Forelimb muscle (tissue), 1 donor: Measurements from ENCODE around the gene CH25H. TPM values are rescaled to one million over a fixed set of nuclear protein-coding genes. Genes with fewer than 3 reads are reported as not detected.
"Not testable (repeated sequence)": the region's sequence is repeated elsewhere in the genome, so short reads cannot be mapped to it uniquely, and the experiment has no call there.

Source experiments
- DNase-seq: peaks from one replicate; pipeline ENCODE4 v3.0.0-alpha.2; 2013; ENCODE audit warnings: low read depth
- polyA plus RNA-seq: library from polyadenylated mRNA; unstranded; fragments of 120-200 nt; gene quantifications from one replicate; pipeline ENCODE4 v1.2.1, GENCODE V29; 2013; ENCODE audit not compliant: insufficient read length

The CH25H gene
- polyA plus RNA-seq, 1 donor: 0.35 TPM

DNA sequence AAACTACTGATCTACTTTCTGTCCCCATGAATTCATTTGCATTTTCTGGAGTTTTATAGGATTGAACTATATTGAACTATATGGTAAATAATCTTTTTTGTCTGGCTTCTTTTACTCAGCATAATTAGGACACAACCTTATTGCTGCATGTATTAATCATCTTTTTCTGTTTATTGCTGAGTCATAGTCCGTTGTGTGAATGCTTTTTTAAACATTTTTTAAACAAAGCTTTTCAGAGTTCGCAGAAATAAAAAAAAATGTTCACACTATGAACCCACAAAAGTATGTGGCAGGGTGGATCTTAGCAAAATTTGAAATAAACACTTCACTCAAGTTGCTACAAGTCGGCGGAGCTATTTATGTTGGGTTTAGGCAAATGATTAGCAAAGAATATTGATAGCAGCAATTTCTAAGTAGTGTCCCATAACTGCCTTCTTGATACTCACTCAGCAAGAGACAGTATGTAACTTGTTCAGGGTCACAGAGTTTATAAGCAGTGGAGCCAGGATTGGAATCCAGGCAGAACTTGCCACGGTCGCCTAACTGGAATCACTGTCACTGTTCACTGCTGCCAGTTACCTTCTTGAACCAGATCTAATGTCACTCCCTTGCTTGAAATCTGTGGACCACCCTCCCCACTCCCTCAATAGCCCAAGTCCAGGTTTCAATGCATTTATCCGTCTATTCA lies 5.6 kb downstream of the CH25H start:
- no peak for DNase-seq

DNA sequence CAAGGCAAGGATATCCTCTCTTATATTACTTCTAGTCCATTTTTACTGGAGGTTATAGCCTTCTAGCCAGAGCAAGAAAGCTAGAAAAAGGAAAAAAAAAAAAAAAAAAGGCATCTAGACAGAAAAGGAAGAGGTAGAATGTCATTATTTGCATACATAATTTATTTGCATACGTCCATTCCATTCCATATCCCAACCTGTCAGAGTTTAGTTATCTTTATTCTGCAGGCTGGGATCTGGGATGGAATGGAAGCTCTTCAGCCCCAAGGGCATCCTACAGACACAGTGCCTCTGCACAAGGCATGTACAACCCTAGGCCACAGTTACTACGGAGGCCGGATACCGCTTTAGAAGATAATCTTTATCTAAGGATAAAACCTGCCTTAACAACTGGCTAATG lies 9.6 kb downstream of the CH25H start:
- no peak for DNase-seq

DNA sequence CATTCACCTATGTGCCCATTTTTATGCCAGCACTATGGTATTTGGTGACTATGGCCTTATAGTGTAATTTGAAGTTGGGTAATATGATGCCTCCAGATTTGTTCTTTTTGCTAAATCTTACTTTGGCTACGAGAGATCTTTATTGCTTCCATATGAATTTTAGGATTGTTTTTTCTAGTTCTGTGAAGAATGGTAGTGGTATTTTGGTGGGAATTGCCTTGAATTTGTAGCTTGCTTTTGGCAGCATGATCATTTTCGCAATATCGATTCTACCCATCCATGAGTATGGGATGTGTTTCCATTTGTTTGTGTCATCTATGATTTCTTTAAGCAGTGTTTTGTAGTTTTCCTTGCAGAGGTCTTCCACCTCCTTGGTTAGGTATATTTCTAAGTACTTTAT lies 15.8 kb downstream of the CH25H start:
- DNase-seq: not testable (repeated sequence)

DNA sequence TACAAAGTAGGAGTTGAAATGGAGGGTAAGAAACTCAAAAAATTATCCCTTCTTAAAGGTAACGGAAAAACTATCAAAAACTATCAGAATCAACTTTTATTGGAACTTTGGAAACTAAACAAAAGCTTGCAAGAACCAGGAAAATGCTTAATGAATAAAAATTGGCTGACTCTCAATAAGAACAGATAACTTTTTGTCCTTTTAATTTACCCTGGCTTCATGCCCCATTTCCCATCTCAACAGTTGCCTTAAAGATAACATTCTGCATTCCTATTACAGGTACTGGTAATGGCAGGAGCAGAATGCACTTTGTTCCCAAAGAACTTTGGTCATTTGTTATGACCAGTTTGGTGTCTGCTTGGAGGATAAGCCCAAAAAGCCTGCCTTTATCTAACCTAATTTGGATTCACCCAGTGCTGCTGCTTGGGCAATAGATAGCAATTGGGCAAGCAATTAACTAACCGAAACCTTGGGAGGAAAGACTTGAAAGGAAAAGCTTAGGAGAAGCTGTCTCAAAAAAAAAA lies 17.8 kb downstream of the CH25H start:
- no peak for DNase-seq

DNA sequence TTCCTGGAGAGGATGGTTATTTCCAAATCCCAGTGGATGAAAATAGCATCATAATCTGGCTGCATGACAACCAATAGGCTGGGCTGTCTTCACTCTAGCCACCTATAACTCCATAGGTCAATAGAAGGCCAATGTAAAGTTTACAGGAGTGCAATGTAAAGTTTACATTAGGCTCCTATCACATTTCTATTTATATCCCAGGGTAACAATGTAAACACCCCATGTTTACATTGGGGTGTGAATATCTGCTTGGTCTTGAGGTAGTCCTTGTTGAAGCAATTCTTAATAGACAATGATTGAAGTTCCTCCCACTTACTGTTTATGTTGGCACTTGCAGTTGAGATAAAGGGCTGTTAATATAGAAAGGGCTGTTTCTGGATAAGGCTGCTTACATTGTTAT lies 21.5 kb downstream of the CH25H start:
- no peak for DNase-seq

DNA sequence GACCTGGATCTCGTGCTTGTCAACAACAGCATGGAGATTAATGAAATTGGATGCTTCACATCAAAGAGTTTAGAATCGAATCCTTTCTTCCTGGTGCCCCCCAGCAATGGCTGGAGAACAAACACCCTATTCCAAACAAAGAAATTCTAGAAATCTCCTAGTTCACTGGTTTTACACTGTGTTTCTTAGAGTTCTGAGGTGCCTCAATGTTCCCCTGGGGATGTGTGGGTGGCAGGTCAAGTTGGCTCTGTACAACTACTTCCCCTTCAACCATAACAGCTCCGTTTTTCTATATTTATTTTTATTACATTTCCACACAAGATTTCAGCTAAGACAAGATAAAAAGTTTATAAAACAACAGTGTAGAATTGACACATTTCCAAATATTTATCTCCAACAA lies 22.5 kb downstream of the CH25H start:
- DNase-seq: no peak

DNA sequence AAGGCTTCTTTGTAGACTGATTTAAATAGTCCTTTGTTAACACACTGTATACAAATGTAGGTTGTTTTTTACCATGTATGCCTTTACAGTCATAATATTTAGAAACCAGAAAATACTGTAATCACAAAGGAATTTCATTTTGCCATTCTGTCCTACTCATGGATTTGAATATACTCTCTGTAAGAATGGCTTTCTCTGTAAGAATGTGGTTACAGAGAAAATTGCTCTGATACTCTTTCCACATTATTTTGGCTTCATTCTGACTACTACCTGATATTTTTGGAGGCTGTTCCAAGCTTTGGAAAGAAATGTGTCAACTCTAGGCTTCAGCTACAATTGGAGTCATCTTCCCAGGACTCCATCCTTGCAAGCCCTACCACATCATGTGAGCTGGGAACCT lies 23.5 kb downstream of the CH25H start:
- DNase-seq: no peak

DNA sequence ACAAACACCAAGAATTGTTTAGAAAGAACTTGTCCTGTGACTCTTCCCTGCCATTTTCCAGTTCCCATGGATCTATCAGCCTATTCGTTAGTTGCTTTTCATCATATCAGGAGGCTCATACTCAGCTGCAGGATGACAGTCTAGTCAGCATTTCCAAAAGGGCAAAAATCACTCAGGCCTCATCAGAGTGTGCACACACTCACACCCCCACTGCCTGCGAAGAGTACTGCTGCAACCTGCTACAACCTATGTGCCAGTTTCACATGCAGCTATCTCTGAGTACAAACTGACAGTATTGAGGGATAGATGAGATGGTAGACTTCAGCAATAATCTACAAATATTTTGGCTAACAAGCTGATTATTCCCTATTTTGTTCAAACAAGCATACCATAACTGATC lies 24.2 kb downstream of the CH25H start:
- no peak for DNase-seq

DNA sequence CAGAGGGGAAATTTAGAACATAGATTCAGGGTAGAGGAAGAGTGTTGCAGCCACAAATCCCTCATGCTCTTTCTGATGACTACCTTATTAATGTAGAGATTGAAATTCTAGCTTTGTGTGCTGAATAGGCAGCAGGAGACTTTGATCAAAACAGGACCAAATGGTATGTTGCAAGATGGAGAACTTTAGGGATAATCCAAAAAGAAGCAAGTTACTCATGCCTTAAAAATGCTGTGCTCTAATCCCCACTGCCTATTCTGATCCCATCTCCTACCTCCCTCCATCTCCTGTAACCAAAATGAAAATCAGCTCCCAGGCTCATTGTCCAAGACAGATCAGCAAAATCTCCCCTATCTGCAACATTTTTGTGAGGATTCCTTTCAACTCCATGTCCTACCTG lies 31.3 kb downstream of the CH25H start:
- DNase-seq: no peak

DNA sequence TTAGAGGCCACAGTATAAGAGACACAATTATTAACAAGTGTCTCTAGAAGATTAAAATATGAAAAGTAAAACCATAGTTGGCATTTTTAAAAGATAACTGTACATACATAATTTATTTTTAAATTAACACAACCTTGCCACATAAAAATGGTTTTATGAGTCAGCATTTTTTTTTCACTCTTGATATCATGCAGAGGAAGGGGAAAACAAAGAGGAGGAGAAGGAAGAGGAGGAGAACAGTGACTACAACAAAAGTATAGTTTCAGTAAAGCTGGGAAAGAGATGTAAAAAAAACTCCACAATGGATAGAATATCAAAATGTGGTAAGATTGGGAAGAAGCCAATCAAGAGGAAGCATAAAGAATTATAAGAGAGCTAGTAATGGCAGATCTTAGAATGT lies 34.0 kb downstream of the CH25H start:
- no peak for DNase-seq

DNA sequence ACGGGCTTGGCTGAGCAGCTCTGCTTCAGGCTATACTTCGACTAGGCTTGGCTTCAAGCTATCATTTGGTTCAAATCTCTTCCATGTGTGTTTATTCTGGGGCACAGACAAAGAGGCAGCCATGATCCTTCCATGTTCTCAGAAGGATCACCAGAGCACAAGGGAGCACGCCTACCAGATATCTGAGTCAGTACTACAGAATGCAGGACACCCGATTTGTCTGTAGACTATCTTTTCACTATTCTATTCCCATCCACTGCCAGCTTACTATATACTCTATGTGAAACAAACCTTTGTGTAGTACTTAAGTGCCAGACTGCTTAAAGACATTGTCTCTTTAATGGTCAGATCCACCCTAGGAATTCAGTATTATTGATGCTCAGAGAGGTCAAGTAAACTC lies 35.1 kb downstream of the CH25H start:
- no peak for DNase-seq

DNA sequence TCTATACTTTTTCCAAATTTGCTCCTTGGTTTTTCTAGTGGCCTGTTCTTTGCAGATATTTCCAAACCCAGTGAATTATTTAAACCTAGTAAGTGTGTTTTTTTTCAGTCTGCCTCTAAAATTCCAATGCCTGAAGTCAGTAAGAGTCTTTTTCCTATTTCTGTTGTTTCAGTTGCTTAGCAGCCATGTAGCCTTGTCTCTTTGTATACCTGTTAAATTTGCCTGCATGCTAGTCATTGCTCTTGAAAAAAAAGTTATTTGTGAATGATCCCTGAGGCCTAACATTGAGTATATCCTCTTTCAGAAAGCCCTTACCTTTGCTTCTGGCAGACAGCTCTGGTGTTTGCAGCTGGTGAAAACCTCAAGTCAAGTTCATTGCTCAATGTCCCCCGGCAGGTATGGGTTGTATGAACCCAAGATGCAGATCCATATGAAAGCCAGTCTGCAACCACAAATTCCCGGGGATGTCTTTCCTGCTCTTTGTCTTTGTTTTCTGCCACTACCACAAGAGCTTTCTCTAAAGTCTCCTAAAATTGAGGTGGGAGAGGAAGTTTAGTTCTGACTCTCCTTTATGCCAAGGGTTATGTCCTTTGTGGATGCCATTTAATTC lies 35.7 kb downstream of the CH25H start:
- DNase-seq: no peak

DNA sequence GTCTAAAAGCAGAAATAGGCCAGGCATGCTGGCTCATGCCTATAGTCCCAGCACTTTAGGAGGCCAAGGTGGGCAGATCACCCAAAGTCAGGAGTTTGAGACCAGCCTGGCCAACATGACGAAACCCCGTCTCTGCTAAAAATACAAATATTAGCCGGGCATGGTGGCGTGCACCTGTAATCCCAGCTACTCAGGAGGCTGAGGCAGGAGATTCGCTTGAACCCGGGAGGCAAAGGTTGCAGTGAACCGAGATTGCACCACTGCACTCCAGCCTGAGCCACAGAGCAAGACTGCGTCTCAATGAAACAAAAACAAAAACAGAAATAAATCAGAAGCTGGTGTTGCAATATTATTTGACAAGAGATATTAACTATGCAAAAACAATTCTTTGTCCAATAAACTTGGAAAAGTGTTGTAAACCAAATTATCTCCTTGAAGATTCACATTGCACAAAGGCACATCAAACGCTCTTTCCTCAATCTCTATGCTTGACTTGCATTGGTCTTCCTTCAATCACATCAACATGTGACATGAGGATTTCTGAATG lies 38.7 kb downstream of the CH25H start:
- not testable (repeated sequence) for DNase-seq

DNA sequence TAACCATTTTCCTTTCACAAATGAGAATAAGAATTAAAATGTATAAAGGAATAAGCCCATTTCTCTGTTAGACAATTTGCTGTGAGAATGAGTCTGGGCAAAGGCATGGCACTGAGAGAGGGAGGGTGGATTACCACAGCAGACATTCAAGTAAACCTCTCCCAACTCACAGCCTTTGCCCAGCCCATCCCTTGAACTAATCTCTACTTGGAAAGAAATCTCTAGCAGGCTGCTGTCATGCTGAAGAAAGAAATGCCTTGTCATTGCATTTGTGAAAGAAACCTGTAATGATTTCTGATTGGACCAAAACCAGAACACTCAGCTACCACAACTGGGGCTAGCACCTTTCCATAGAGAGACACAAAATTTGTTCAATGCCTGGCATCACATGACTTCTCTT lies 39.2 kb downstream of the CH25H start:
- DNase-seq: no peak

DNA sequence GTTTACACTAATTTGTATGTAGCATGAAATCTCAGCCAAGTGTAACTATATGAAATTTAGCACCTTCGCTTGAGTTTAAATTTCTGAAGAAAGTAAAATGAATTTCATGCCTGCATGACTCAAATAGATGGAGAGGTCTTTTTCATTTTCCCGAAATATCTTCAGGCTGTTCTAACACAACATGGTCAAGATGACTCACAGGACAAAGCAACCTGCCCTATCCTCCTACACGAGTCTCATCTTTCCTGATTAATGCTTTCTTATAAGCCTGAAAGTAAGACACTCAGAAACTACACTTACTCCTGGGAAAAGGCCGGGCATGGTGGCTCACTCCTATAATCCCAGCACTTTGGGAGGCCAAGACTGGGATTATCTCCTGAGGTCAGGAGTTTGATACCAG lies 41.2 kb downstream of the CH25H start:
- no peak for DNase-seq

DNA sequence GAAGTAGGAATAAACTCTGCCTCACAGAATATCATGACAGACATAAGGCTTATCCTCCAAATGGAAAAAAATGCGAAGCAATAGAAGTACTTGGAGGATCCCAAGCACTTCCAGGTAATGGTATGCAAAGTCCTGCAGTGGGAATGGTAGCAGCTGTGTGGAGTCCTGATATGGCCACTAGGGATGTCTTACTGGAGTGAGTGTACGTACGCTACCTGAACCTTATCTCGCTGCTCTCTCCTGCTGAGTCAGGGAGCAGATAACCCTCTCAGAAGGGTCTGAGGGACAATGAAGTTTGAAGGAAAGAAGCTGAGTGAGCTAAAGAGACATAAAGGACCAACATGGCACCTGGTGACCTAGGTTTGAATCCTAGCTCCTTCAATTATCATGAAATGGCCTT lies 42.2 kb downstream of the CH25H start:
- no peak for DNase-seq

DNA sequence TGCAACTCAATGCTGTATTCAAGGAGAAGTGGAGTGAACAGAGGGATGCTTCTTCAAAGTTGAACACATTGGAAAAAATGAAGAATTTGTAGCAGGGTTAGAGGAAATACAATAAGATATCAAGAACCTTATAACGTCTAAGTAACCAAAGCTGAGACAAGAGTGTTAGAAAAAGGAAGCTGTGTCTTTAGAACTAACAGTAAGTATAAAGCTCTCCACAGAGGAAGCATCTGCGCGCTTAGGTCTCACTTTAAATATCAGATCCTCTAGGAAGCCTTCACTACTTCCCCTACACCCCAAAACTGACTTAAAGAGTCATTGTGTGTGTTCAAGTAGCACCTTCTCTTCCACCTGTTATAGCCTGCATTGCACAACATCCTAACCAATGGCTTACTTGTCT lies 43.0 kb downstream of the CH25H start:
- no peak for DNase-seq

DNA sequence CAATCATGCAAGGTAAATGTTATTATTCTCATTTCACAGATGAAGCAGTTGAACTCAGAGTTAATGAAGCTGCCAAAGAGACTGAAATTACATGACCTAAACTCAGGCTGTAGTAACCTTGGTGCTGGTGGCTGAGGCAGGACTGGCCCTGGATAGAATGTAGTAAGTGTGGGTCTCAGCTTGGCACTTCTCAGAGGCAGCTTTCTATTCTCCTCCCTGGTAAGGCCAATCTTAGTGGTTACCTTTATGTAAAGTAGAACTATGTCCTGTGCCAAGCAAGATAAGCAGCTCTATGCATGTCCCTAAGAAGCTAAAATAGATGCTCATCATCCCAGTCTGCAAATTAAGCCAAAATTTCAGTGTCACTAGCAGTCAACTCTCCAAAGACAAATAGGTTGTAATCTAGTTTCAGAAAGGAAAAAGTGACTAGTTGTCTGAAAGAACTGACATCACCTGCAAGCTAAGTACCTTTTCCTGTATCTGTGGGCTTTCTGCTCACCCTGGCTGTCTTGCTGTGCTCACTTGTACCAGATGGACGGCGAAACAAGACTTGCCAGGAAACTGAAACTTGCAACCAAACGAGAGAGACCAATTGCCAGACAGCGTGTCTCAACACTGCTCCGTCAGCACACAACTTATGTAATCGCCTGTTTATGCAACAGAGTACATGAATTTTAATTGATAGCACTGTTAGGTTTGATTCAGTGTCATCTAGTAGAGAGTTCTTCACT lies 43.7 kb downstream of the CH25H start:
- DNase-seq: no peak

DNA sequence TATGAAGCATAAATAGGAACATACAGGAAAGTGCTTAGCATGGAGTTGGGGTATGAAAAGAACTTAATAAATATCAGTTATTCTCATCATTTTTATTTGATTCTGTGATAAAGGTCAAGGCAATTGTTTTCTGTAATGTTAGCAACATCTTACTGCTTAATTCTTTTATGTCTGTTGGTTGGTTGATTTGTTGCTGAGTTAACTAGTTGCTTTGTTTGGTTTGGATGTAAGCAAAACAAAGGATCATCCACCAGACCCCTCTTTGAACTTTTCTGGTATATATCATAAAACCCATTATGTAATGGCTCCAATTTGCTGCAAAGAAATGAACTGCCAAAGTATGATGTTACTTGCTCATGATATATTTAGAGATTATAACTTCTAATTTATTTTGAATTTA lies 44.5 kb downstream of the CH25H start:
- DNase-seq: no peak

DNA sequence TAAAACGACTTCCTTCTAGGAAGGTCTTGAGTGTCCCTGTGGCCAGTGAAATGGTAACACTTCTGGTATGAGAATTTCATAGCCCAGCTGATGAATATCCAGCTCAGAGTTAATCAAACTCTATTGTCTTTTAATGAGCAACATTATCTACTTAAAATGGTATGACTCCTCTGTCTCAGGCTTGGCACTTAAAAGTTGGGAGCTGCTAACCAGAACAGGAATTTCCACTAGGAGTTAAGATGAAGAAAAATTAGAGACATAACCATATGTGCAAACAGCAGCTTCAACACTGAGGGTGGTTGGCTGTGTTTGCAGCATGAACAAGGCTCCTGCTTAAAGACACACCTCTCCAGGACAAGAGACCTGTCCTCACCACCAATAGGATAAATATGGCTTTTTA lies 46.8 kb downstream of the CH25H start:
- no peak for DNase-seq

DNA sequence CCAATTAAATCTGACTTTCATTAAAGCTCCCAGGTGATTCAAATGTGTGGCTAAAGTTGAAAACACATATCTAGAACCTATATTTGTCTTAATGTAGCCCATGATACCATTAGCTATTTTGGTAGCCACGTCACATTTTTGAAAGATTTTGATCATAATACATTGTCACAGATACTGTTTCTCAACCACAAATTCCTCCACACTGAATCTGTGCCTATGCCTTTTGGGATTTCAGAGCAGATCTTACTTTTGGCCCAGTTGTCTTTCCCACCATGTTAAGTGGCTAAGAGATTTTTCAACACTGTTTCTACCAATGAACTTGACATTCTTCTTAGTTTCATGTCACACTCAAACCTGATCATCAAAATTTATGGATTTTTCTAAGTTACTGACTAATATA lies 47.4 kb downstream of the CH25H start:
- DNase-seq: no peak

DNA sequence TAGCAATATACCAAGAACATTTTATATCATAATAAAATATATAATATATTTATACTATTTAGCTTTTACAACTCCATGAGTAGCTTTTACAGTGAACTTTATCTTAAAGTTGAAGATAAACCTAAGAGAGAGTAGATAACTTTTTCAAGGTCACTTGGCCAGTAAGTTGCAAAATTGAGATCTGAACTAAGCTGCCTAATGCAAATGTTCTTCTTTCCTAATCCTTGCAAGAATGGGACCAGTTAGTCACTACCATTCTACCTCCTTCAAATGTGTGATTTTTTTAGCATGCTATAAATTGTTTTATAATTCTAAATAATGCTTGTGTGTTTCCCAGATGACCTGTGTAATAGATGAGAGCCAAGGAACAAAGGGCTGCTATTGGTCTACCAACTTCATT lies 47.8 kb downstream of the CH25H start:
- DNase-seq: no peak

DNA sequence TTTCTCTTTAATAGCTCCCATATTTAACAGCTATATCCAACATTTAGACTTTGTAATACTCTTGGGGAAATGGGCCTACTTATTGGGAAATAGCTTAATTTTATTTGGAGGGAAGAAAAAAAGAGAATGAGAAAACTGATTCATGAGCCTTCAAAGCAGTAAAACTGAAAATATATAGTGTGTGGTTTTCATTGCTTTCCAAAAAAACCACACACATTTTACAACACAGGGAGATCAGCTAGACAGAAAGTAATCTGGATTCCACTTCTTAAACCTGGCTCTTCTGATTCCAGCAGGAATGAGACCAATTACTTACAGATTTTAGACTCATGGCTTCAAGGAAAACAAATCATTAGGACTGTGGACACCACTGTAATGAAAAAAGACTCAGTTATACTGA lies 48.7 kb downstream of the CH25H start:
- no peak for DNase-seq
